GM23338 (cell line): Measurements from ENCODE around the gene GAP43. TPM values are rescaled to one million over a fixed set of nuclear protein-coding genes. Genes with fewer than 3 reads are reported as not detected.
A peak's percentile ranks its signal among the peaks of the same experiment; 100 is the strongest.

Experiments used
- ATAC-seq: fragments of 200-7000 bp; cut with Tn5 transposase; 3 replicates; pipeline ENCODE4 v1.9.1; 2020
- DNase-seq: peaks from one replicate; pipeline ENCODE4 v3.0.0-alpha.2; 2015; ENCODE audit warnings: low spot score
- H2AFZ ChIP-seq: fragments of 200-600 bp; sonication (generic); 2 replicates; pipeline ENCODE4 v1.8.0; 2016; ENCODE audit warnings: antibody characterized with exemption, mild to moderate bottlenecking, moderate library complexity
- H3F3A ChIP-seq: fragments of 200-600 bp; sonication (generic); replicated peaks from 2 replicates; pipeline ENCODE4 v1.8.0; 2017; ENCODE audit warnings: antibody characterized with exemption, mixed run types, low read depth
- H3K27ac ChIP-seq: fragments of 200-600 bp; sonication (generic); 2 replicates; pipeline ENCODE4 v1.6.1; 2016; ENCODE audit warnings: low read depth
- H3K27me3 ChIP-seq: fragments of 200-600 bp; sonication (generic); 2 replicates; pipeline ENCODE4 v1.8.0; 2016; ENCODE audit warnings: mild to moderate bottlenecking, mixed run types, moderate library complexity; ENCODE audit not compliant: insufficient read depth
- H3K36me3 ChIP-seq: fragments of 200-600 bp; sonication (generic); 2 replicates; pipeline ENCODE4 v1.8.0; 2016; ENCODE audit warnings: mild to moderate bottlenecking; ENCODE audit not compliant: insufficient read depth
- H3K4me1 ChIP-seq: fragments of 200-600 bp; sonication (generic); 2 replicates; pipeline ENCODE4 v1.8.0; 2016; ENCODE audit warnings: mild to moderate bottlenecking, moderate library complexity; ENCODE audit not compliant: insufficient read depth
- H3K4me2 ChIP-seq: fragments of 200-600 bp; sonication (generic); 2 replicates; pipeline ENCODE4 v1.7.1; 2017; ENCODE audit warnings: mixed run types
- H3K4me3 ChIP-seq: fragments of 200-600 bp; sonication (generic); 2 replicates; pipeline ENCODE4 v1.6.1; 2016; ENCODE audit warnings: mixed run types
- H3K79me2 ChIP-seq: fragments of 200-600 bp; sonication (generic); replicated peaks from 2 replicates; pipeline ENCODE4 v1.8.0; 2017; ENCODE audit warnings: mild to moderate bottlenecking; ENCODE audit not compliant: insufficient read depth
- H3K9me2 ChIP-seq: fragments of 200-600 bp; sonication (generic); 2 replicates; pipeline ENCODE4 v1.8.0; 2017; ENCODE audit not compliant: insufficient read depth
- H4K20me1 ChIP-seq: fragments of 200-600 bp; sonication (generic); replicated peaks from 2 replicates; pipeline ENCODE4 v1.8.0; 2017; ENCODE audit warnings: mild to moderate bottlenecking; ENCODE audit not compliant: insufficient read depth
- H3K27ac Mint-ChIP-seq: 2 replicates; pipeline ENCODE4 v1.8.0; 2020; ENCODE audit warnings: inconsistent platforms, mild to moderate bottlenecking, moderate library complexity, mixed read lengths
- H3K27me3 Mint-ChIP-seq: 3 replicates; pipeline ENCODE4 v1.8.0; 2022; ENCODE audit warnings: low read depth, mild to moderate bottlenecking, moderate library complexity, mixed read lengths, inconsistent platforms; ENCODE audit not compliant: insufficient read depth, poor library complexity
- H3K36me3 Mint-ChIP-seq: 3 replicates; pipeline ENCODE4 v1.8.0; 2021; ENCODE audit warnings: low read depth, mild to moderate bottlenecking, inconsistent platforms, moderate library complexity, mixed read lengths
- H3K4me1 Mint-ChIP-seq: 3 replicates; pipeline ENCODE4 v1.8.0; 2020; ENCODE audit warnings: mild to moderate bottlenecking, inconsistent platforms, mixed read lengths
- H3K4me3 Mint-ChIP-seq: 3 replicates; pipeline ENCODE4 v1.8.0; 2021; ENCODE audit warnings: moderate library complexity, mild to moderate bottlenecking, inconsistent platforms, mixed read lengths
- H3K9me3 Mint-ChIP-seq: 3 replicates; pipeline ENCODE4 v1.8.0; 2020; ENCODE audit warnings: moderate library complexity, mild to moderate bottlenecking, inconsistent platforms, mixed read lengths
- CTCF ChIP-seq, 2 experiments: fragments of 200-600 bp in 1 of 2; sonication (generic) in 1 of 2; conservative IDR thresholded peaks; 2 replicates each; pipeline versions ENCODE4 v1.5.1 to v1.6.1; 2016 to 2017; ENCODE audit warnings: antibody characterized with exemption in 2 of 2, low read depth in 2 of 2, mild to moderate bottlenecking in 2 of 2, moderate library complexity in 1 of 2
- EZH2 ChIP-seq: fragments of 200-600 bp; sonication (generic); IDR thresholded peaks from one replicate; pipeline ENCODE4 v1.8.0; 2017; ENCODE audit warnings: antibody characterized with exemption, mild to moderate bottlenecking, low read depth; ENCODE audit not compliant: unreplicated experiment
- EZH2phosphoT487 ChIP-seq: fragments of 200-600 bp; sonication (generic); IDR thresholded peaks from one replicate; pipeline ENCODE4 v1.8.1; 2018; ENCODE audit warnings: antibody characterized with exemption; ENCODE audit not compliant: unreplicated experiment
- NANOG ChIP-seq: IDR thresholded peaks from 2 replicates; pipeline ENCODE4 v1.6.1; 2016; ENCODE audit warnings: antibody characterized with exemption, borderline replicate concordance
- ZNF331 ChIP-seq: fragments of 250-450 bp; sonication (Bioruptor Pico); IDR thresholded peaks from 2 replicates; pipeline ENCODE4 v1.5.0; 2020; ENCODE audit warnings: low read depth, mild to moderate bottlenecking, moderate library complexity
- ZNF462 ChIP-seq: fragments of 250-450 bp; sonication (Bioruptor Pico); IDR thresholded peaks from 2 replicates; pipeline ENCODE4 v1.5.0; 2020; ENCODE audit warnings: mild to moderate bottlenecking, moderate library complexity
- polyA plus RNA-seq: library from polyadenylated mRNA; unstranded; fragments of >200 nt; fragmentation: Nextera tagmentation; extraction: Ambion mirVana; gene quantifications from 2 replicates; pipeline ENCODE4 v1.2.1, GENCODE V29; 2016
- total RNA-seq: library from RNA; depleted of rRNA; stranded (reverse); fragments of >200 nt; shearing (Covaris generic); gene quantifications from 2 replicates; pipeline ENCODE4 v1.2.3, GENCODE V29; 2014

GAP43 gene
- total and polyA plus RNA-seq, 2 experiments from 2014 or later, result 16.1 to 48.1 TPM

GRCh38 chr3:115689928-115690327, 66.6 kb downstream of the GAP43 start:
- ATAC-seq (peak; percentile 28; the same call in 2 of the 3 replicates), DNase-seq (peak; percentile 18)
- no peaks in the 10 kb centered on the region for H3K36me3 ChIP-seq
- H3K4me1 ChIP-seq, result no peaks in the 10 kb centered on the region; the same call in 1 of the 2 replicates
- peaks cover 2% of the 10 kb centered on the region for H3K27me3 Mint-ChIP-seq
- no peak for TF ChIP-seq NANOG
- TF ChIP-seq ZNF331, result no peak
- no peak for TF ChIP-seq EZH2phosphoT487
- TF ChIP-seq EZH2, result no peak
- peak in 1 of 2 experiments; percentile 30; a peak in 1 of 4 replicates for TF ChIP-seq CTCF (conservative IDR thresholded peaks at IDR 0.05; ENCODE audit: low read depth in 2 of 2)
- TF ChIP-seq ZNF462 (CRISPR knock-in tag), result no peak
- no peaks in the 10 kb centered on the region for H3K27me3 ChIP-seq
- H3K27ac Mint-ChIP-seq, result no peak overlapping the region; the same call in 1 of the 2 replicates
- no peak overlapping the region for H3K4me2 ChIP-seq
- H3K36me3 Mint-ChIP-seq, result no peaks in the 10 kb centered on the region
- H3K4me3 Mint-ChIP-seq, result no peak overlapping the region
- H3K79me2 ChIP-seq, result no peaks in the 10 kb centered on the region
- no peaks in the 10 kb centered on the region for H3K9me3 Mint-ChIP-seq
- no peaks in the 10 kb centered on the region for H3K9me2 ChIP-seq
- H3K4me1 Mint-ChIP-seq, result peaks cover 13% of the 10 kb centered on the region
- H4K20me1 ChIP-seq, result no peaks in the 10 kb centered on the region
- no peaks in the 10 kb centered on the region for H3F3A ChIP-seq
- no peak overlapping the region for H3K4me3 ChIP-seq
- H3K27ac ChIP-seq, result no peak overlapping the region
- no peak overlapping the region for H2AFZ ChIP-seq
